Activated T-cell treated with anti-CD3 and anti-CD28 coated beads, Interleukin-2, amount 50 U/mL, for 48 hours (primary cell): ENCODE measurements around the gene SACM1L.
"Not testable (repeated sequence)": the region's sequence is repeated elsewhere in the genome, so short reads cannot be mapped to it uniquely, and the experiment has no call there.

Source experiments
- DNase-seq, 2 experiments: peaks; one replicate each; pipeline ENCODE4 v3.0.0-alpha.2; 2020

Gene SACM1L

GRCh38 chr3:45742461-45743089 is 53.4 kb downstream of the SACM1L start:
- DNase-seq, result no peak

DNA sequence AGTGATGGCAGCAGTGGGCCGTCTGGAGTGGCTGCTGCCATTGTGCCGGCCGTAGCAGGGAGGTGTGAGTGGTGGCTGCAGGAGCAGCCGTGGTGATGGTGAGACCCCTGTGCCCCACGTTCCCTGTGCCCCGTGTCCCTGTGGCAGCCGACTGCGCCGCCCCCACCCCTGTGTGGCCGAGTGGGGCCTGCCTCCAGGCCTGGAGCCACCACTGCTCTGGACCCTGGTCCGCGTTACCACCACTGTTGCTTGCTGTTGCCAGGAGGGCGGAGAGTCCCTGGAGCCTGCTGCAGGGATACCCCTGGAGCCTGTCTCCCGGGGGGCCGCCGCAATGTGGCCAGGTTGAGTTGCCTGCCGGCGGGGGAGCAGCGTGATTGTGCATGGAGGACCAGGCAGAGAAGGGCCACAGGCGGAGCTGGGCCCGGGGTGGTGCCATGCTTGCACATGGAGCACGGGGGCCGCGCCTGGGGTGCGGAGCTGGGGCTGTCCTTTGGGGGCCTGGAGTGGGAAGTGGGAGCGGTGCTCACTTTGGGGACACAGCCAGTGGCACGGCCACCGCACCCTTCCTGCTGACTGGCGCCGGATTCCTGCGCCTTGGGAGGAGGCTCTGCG is 57.1 kb downstream of the SACM1L start:
- DNase-seq, result no peak

GRCh38 chr3:45746777-45747622 is 57.8 kb downstream of the SACM1L start:
- no peak for DNase-seq

GRCh38 chr3:45748068-45748467 is 58.9 kb downstream of the SACM1L start:
- DNase-seq, result no peak

DNA sequence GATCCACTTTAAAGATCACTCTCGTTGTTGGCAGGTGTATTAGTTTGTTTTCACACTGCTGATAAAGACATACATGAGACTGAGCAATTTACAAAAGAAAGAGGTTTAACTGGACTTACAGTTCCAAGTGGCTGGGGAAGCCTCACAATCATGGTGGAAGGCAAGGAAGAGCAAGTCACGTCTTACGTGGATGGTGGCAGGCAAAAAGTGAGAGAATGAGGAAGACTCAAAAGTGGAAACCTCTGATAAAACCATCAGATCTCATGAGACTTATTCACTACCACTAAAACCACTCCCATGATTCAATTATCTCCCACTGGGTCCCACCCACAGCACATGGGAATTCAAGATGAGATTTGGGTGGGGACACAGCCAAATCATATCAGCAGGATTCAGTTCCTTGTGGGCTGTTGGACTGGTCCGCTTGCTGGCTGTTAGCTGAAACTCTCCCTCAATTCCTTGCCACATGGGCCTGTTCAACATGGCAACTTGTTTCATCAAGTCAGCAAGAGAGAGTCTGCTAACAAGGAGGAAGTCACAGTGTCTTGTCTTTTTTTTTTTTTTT is 59.9 kb downstream of the SACM1L start:
- DNase-seq, result not testable (repeated sequence)

GRCh38 chr3:45749880-45750279 is 60.7 kb downstream of the SACM1L start:
- DNase-seq, result no peak

DNA sequence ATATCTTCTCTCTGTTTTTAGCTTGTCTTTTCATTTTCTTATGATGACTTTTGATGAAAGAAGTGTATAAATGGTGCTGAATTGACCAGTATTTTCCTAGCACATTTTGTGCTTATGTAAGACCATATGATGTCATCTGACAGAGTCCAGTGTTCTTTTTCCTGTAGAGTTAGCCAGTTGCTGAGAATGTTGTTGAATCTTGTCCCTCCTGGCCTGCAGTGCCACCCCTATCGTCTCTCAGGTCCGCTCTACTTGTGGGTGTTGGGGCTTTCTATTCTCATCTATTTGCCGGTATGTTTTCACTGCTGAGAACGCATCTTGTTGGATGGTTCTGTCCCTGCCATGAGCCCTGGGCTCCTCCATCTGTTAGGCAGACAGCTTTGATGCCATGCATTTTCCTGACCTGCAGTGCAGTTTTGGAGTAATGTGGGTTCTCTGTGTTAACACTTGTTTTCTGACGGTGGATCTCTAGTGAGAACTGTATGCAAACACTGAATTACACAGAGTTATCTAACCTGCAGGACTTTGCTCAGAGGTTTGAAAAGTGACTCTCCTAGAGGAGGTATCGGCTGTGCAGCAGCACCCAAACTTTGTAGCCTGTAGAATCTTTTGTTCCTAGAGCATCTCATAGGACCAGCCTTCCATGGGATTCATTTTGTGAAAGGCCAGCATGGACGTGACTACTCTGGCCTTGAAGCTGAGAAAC is 62.5 kb downstream of the SACM1L start:
- DNase-seq, result no peak

DNA sequence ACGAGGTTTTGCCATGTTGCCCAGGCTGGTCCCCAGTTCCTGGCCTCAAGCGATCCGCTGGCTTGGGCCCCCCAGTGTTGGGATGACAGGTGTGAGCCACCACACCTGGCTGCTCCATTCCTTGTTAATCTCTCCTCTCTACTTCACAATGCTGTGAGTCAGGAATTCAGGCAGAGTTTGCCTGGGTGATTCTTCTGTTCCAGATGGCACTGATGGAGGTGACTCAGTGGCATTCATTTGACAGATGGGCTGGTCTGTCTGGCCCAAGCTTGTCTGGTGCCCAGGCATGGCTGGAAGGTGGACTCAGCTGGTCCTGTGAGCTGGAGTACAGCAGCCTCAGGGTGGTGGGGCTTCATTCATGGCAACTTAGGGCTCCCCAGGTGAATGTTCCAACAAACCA is 63.9 kb downstream of the SACM1L start:
- no peak for DNase-seq

DNA sequence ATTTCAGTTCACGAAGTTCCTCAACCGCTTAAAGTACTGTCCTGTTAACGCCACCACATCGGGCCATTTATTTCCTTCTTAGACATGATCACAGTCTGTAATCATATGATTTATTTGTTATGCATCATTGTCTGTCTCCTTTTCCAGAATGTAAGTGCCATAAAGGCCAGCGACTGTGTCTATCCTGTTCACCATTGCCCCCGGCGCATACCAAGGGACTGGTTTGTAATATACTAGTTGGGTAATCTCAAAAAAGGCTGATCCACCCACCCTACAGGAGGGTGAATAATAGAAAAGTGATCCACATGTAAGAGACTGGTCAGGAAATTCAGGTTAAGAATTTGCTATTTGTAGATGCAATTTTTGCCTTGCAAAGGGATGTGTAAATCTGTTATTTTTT is 65.3 kb downstream of the SACM1L start:
- DNase-seq, result no peak

DNA sequence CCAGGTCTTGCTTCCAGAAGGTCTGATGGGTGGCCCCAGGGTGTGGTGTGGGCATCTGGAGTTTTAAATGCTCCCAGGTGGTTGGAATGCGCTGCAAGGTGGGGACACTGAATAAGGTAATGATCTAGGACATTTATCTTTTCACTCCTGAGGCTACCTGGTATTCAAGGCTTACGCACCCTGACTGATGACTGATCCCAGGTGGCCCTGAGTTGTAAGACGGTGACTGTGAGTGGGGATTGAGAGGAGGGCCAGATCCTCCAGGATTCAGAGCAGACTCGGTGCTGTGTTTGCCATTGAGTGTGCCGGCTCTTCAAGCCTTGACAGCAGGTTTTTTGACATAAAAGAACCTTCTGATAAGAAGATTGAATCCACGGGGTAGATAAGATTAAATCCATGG is 66.9 kb downstream of the SACM1L start:
- DNase-seq, result no peak

DNA sequence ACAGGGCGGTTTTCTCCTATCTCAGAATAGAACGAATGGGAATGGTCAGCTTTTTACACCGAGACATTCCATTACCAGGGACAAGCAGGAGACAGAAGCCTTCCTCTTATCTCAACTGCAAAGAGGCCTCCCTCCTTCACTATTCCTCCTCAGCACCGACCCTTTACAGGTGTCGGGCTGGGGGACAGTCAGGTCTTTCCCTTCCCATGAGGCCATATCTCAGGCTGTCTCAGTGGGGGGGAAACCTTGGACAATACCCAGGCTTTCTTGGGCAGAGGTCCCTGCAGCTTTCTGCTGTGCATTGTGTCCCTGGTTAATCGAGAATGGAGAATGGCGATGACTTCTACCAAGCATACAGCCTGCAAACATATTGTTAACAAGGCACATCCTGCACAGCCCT is 67.9 kb downstream of the SACM1L start:
- not testable (repeated sequence) for DNase-seq

GRCh38 chr3:45758871-45759270 is 69.7 kb downstream of the SACM1L start:
- no peak for DNase-seq

GRCh38 chr3:45759851-45760250 is 70.7 kb downstream of the SACM1L start:
- no peak for DNase-seq

GRCh38 chr3:45760878-45761711 is 71.9 kb downstream of the SACM1L start:
- DNase-seq, result peak; percentile 39 to 60

- DNase-seq, result no peak
Measured at GRCh38 chr3:45761831-45762230, 72.6 kb downstream of the SACM1L start.

DNA sequence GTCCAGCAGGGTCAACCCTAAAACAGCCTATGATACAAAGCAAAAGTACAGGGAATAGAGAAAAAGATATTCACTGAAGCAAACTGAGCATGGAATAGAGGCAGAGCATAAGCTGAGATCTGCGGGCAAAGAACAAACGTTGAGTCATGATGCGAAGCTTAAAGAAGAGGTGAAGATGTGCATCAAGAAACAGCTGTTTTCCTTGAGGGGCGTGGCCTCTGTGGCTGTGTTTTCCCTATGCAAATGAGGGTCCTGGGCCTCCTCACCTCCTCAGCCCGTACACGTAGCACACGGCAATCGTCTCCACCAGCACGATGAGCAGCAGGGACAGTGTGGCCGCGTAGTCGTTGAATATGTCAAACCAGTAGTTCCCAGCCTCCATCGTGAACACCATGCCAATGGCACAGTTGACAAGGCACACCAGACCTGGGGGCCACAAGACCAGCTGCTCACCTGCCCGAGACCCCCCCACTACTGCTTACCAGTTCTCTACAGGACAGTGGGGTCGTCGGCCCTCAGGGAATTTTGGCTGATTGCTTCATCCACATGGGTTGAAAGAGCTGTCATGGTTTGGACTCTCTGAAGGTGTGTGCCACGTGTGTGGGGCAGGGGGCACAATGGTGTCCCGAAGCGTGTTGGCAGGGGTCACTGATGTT is 73.6 kb downstream of the SACM1L start:
- DNase-seq, result no peak

DNA sequence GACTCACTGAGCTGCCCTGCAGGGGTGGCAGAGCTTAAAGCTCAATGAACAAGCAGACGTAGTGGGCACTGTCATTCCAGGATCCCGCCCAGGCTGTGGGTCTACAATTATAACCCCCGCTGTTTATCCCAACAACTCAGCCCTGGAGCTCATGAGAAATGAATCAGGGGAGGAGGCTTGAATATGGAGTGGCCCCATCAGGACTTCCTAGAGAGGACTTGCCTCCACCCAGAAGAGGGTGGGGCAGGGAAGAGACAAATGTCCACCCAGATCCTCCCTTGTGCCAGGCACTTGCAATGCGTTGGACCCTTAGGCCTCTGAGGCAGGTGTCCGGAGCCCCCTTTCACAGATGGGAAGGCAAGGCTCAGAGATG is 74.1 kb downstream of the SACM1L start:
- no peak for DNase-seq

GRCh38 chr3:45765266-45765851 is 76.2 kb downstream of the SACM1L start:
- no peak for DNase-seq

- DNase-seq, result no peak
Measured at GRCh38 chr3:45765958-45766357, 76.8 kb downstream of the SACM1L start.

DNA sequence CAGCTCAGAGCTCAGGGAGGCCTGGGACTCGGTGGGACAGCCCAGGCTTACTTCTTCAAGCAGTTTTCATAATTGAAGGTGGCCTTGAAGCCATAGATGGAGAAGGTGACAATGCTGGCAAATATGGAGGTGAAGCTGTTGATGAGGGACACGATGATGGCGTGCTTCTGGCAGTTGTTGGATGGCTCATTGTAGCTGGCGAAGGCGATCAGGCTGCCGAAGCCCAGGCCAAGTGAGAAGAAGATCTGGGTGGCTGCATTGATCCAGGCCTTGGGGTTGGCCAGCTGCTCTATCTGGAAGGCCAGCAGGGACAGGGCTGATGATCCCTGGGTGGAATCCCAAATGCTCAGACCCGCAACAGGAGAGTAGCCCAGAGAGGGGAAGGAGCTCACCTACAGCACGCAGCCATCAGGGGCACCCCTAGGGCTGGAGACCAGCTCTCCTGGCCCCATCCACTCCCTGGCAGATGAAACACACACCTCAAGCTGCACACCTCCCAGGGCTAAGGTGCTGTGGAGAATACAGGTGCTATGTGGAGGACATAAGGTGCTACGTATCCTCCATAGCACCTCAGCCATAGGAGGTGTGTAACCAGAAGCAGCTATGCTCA is 82.1 kb downstream of the SACM1L start:
- no peak for DNase-seq

- DNase-seq, result no peak
Measured at GRCh38 chr3:45771831-45772230, 82.6 kb downstream of the SACM1L start.
